Measurements from ENCODE around the gene BRAF.

GRCh38 chr7:140673063-140673773, 251.5 kb downstream of the BRAF start:
- TF ChIP-seq, protein P1, sequence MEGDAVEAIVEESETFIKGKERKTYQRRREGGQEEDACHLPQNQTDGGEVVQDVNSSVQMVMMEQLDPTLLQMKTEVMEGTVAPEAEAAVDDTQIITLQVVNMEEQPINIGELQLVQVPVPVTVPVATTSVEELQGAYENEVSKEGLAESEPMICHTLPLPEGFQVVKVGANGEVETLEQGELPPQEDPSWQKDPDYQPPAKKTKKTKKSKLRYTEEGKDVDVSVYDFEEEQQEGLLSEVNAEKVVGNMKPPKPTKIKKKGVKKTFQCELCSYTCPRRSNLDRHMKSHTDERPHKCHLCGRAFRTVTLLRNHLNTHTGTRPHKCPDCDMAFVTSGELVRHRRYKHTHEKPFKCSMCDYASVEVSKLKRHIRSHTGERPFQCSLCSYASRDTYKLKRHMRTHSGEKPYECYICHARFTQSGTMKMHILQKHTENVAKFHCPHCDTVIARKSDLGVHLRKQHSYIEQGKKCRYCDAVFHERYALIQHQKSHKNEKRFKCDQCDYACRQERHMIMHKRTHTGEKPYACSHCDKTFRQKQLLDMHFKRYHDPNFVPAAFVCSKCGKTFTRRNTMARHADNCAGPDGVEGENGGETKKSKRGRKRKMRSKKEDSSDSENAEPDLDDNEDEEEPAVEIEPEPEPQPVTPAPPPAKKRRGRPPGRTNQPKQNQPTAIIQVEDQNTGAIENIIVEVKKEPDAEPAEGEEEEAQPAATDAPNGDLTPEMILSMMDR (IDR thresholded peaks at IDR 0.05) = no peak
- TF ChIP-seq EP300 (IDR thresholded peaks at IDR 0.05) = no peak
- TF ChIP-seq POLR2A (IDR thresholded peaks at IDR 0.05) = no peak

Data from tibial nerve (tissue), 4 donors.